MCF 10A (cell line): ENCODE measurements around the gene SMC2. TPM values are rescaled to one million over a fixed set of nuclear protein-coding genes. Genes with fewer than 3 reads are reported as not detected.

Experiments
- BruUV-seq: library from RNA; stranded (reverse); fragments of 400-500 nt; replicated peaks from 2 replicates; lab custom pipeline; 2021; lab: Mats Ljungman, UMichigan
- CTCF ChIA-PET: fragments of 300-600 bp; sonication (Branson Sonifier 250); formaldehyde crosslinking; extraction: SDS; loops from one replicate; lab custom pipeline; 2021; ENCODE audit warnings: antibody characterized with exemption, inconsistent platforms; lab: Yijun Ruan, JAX
- POLR2A ChIA-PET: fragments of 300-600, 350-650 bp; sonication (Branson Sonifier 250); formaldehyde crosslinking; extraction: SDS; loops from one replicate; lab custom pipeline; 2020; ENCODE audit warnings: antibody characterized with exemption, inconsistent platforms; lab: Yijun Ruan, JAX
- DNase-seq: peaks from one replicate; pipeline ENCODE4 v3.0.0-alpha.2; 2018; ENCODE audit not compliant: unreplicated experiment
- H3K27ac Mint-ChIP-seq: one replicate; pipeline ENCODE4 v1.8.0; 2022; ENCODE audit warnings: mild to moderate bottlenecking, low read depth, mixed read lengths; ENCODE audit not compliant: unreplicated experiment
- H3K27me3 Mint-ChIP-seq: one replicate; pipeline ENCODE4 v1.8.0; 2022; ENCODE audit warnings: mixed read lengths; ENCODE audit not compliant: insufficient read depth, unreplicated experiment
- H3K36me3 Mint-ChIP-seq: one replicate; pipeline ENCODE4 v1.8.0; 2022; ENCODE audit warnings: mild to moderate bottlenecking, moderate library complexity, mixed read lengths; ENCODE audit not compliant: insufficient read depth, unreplicated experiment
- H3K4me1 Mint-ChIP-seq: one replicate; pipeline ENCODE4 v1.8.0; 2022; ENCODE audit warnings: mixed read lengths; ENCODE audit not compliant: insufficient read depth, unreplicated experiment
- H3K4me3 Mint-ChIP-seq: one replicate; pipeline ENCODE4 v1.8.0; 2022; ENCODE audit warnings: mild to moderate bottlenecking, moderate library complexity, mixed read lengths; ENCODE audit not compliant: unreplicated experiment
- H3K9me3 Mint-ChIP-seq: one replicate; pipeline ENCODE4 v1.8.0; 2022; ENCODE audit warnings: mixed read lengths; ENCODE audit not compliant: unreplicated experiment
- CTCF ChIP-seq: fragments of 200-600 bp; IDR thresholded peaks from one replicate; pipeline ENCODE4 v1.8.0; 2022; ENCODE audit warnings: antibody characterized with exemption, mild to moderate bottlenecking; ENCODE audit not compliant: unreplicated experiment
- intact Hi-C: fragments of 100-400 bp; cut with micrococcal nuclease; formaldehyde crosslinking; loops from 2 replicates; pipeline ENCODE4 v1.14.1; 2022
- total RNA-seq: library from RNA; stranded (reverse); gene quantifications from 2 replicates; pipeline ENCODE4 v1.2.3, GENCODE V29; 2022

The SMC2 gene
- total RNA-seq, 1 experiment from 2014 or later, result 23.1 TPM

GRCh38 chr9:104075801-104076753, 18.0 kb upstream of the SMC2 start:
- CTCF ChIA-PET, result interaction anchor here (0.6 to 1.4 kb wide), 6 partner anchors 18 to 678 kb away, joined by 3 to 5 read pairs (median 3); partner anchors contain the start of gene SMC2
- intact Hi-C loops, result no loop called here
- TF ChIP-seq CTCF, result no peak
- H3K4me1 Mint-ChIP-seq, result peaks cover 35% of the 10 kb centered on the region
- H3K36me3 Mint-ChIP-seq, result no peaks in the 10 kb centered on the region
- H3K27ac Mint-ChIP-seq, result peak overlapping the region; percentile 92
- no peaks in the 10 kb centered on the region for H3K27me3 Mint-ChIP-seq
- H3K9me3 Mint-ChIP-seq, result no peaks in the 10 kb centered on the region
- peak overlapping the region; percentile 43 for H3K4me3 Mint-ChIP-seq
- POLR2A ChIA-PET, result interaction anchor here (0.6 to 4.3 kb wide), 5 partner anchors 10 to 1323 kb away, joined by 3 to 45 read pairs (median 4); partner anchors contain the start of gene SMC2
- no TSS peak for BruUV-seq
- DNase-seq, result peak; percentile 75

- DNase-seq, result no peak
- POLR2A ChIA-PET, result interaction anchor here (0.6 kb wide), 1 partner anchor 15 kb away, joined by 3 read pairs; the partner anchor contains the start of gene SMC2
- Mint-ChIP-seq H3K4me3 (no peak overlapping the region), H3K27me3 (no peaks in the 10 kb centered on the region), H3K4me1 (peaks cover 35% of the 10 kb centered on the region), H3K27ac (no peak overlapping the region), H3K36me3 (no peaks in the 10 kb centered on the region), H3K9me3 (no peaks in the 10 kb centered on the region)
- BruUV-seq, result no TSS peak
- no peak for TF ChIP-seq CTCF
- intact Hi-C loops, result no loop called here
- CTCF ChIA-PET, result interaction anchor here (0.6 to 1.8 kb wide), 3 partner anchors 13 to 1877 kb away, joined by 4 to 5 read pairs (median 5); partner anchors contain the start of gene SMC2
Measured at GRCh38 chr9:104078596-104078995, 15.5 kb upstream of the SMC2 start.

GRCh38 chr9:104080983-104081382, 13.1 kb upstream of the SMC2 start:
- intact Hi-C loops, result no loop called here
- POLR2A ChIA-PET, result interaction anchor here (0.7 kb wide), 1 partner anchor 255 kb away, joined by 3 read pairs; no protein-coding TSS in a partner anchor
- H3K27ac Mint-ChIP-seq, result no peak overlapping the region
- H3K4me3 Mint-ChIP-seq, result no peak overlapping the region
- DNase-seq, result no peak
- no peaks in the 10 kb centered on the region for H3K36me3 Mint-ChIP-seq
- no peak for TF ChIP-seq CTCF
- BruUV-seq, result no TSS peak
- H3K9me3 Mint-ChIP-seq, result no peaks in the 10 kb centered on the region
- no peaks in the 10 kb centered on the region for H3K27me3 Mint-ChIP-seq
- CTCF ChIA-PET, result no interaction called here
- peaks cover 11% of the 10 kb centered on the region for H3K4me1 Mint-ChIP-seq

- TF ChIP-seq CTCF, result no peak
- Mint-ChIP-seq H3K27ac (no peak overlapping the region), H3K36me3 (no peaks in the 10 kb centered on the region), H3K4me3 (no peak overlapping the region), H3K27me3 (no peaks in the 10 kb centered on the region), H3K9me3 (no peaks in the 10 kb centered on the region), H3K4me1 (no peaks in the 10 kb centered on the region)
- intact Hi-C loops, result no loop called here
- no peak for DNase-seq
- POLR2A ChIA-PET, result interaction anchor here (0.8 kb wide), 1 partner anchor 9 kb away, joined by 3 read pairs; no protein-coding TSS in a partner anchor
- no TSS peak for BruUV-seq
- CTCF ChIA-PET, result interaction anchor here (0.6 kb wide), 1 partner anchor 1023 kb away, joined by 3 read pairs; no protein-coding TSS in a partner anchor
Measured at GRCh38 chr9:104082168-104082567, 11.9 kb upstream of the SMC2 start.
